GM15510 (cell line): ENCODE results near the gene OR6M1.

ENCODE experiments used
- POLR2A ChIP-seq: IDR thresholded peaks from 3 replicates; pipeline ENCODE4 v1.6.1; 2011; ENCODE audit warnings: borderline replicate concordance; ENCODE audit not compliant: insufficient read length; ENCODE audit errors: extremely low read depth

OR6M1 gene

GRCh38 chr11:123798513-123799252 is 7.5 kb downstream of the OR6M1 start:
- no peak for TF ChIP-seq POLR2A

GRCh38 chr11:123798079-123798478 is 8.1 kb downstream of the OR6M1 start:
- no peak for TF ChIP-seq POLR2A

GRCh38 chr11:123797541-123797940 is 8.6 kb downstream of the OR6M1 start:
- TF ChIP-seq POLR2A: no peak

- TF ChIP-seq POLR2A: no peak
Measured at GRCh38 chr11:123797114-123797513, 9.0 kb downstream of the OR6M1 start.

GRCh38 chr11:123796226-123796625 is 9.9 kb downstream of the OR6M1 start:
- TF ChIP-seq POLR2A: no peak

- no peak for TF ChIP-seq POLR2A
Measured at GRCh38 chr11:123783536-123783935, 22.6 kb downstream of the OR6M1 start.

- TF ChIP-seq POLR2A: no peak
Measured at GRCh38 chr11:123778511-123778910, 27.6 kb downstream of the OR6M1 start.

- no peak for TF ChIP-seq POLR2A
Measured at GRCh38 chr11:123775715-123776549, 30.2 kb downstream of the OR6M1 start.

- no peak for TF ChIP-seq POLR2A
Measured at GRCh38 chr11:123775289-123775688, 30.9 kb downstream of the OR6M1 start.

GRCh38 chr11:123773959-123774358 is 32.2 kb downstream of the OR6M1 start:
- TF ChIP-seq POLR2A: no peak

DNA sequence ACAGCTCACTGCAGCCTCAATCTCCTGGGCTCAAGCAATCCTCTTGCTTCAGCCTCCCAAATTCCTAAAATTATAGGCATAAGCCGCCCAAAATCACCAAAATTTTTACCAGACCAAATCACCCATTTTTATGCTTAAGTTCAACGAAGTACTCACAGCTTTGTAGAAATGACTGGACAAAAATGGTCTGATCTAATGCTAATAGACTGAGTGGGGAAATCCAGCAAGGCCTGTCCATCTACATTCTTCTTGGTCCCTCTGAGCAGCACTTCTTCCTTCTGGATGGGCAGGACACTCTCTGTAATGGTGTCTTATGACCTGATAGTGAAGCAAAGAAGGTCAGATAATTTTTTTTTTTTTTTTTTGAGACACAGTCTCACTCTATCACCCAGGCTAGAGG is 33.1 kb downstream of the OR6M1 start:
- no peak for TF ChIP-seq POLR2A

GRCh38 chr11:123771664-123772063 is 34.5 kb downstream of the OR6M1 start:
- TF ChIP-seq POLR2A: no peak

DNA sequence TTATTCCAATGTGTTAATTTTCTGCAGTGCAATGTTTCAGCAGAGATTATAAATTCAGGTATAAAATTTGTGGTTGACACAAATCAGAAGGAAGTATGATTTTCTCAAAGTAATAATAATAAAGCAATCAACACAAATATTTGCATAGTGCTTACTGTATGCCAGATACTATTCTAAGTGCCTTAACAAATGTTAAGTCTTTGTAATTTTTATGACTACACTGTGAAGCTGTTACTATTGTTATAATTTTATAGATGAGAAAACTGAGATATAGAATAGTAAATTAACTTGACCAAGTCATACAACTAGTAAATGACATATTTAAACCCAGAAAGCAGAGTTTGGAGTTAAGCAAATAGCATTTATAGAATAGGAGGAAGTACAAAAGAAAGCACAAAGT is 35.4 kb downstream of the OR6M1 start:
- TF ChIP-seq POLR2A: no peak

- TF ChIP-seq POLR2A: no peak
Measured at GRCh38 chr11:123765601-123766000, 40.5 kb downstream of the OR6M1 start.

- TF ChIP-seq POLR2A: no peak
Measured at GRCh38 chr11:123762422-123762821, 43.7 kb downstream of the OR6M1 start.

- TF ChIP-seq POLR2A: no peak
Measured at GRCh38 chr11:123760894-123761293, 45.3 kb downstream of the OR6M1 start.

GRCh38 chr11:123757976-123758375 is 48.2 kb downstream of the OR6M1 start:
- TF ChIP-seq POLR2A: no peak

DNA sequence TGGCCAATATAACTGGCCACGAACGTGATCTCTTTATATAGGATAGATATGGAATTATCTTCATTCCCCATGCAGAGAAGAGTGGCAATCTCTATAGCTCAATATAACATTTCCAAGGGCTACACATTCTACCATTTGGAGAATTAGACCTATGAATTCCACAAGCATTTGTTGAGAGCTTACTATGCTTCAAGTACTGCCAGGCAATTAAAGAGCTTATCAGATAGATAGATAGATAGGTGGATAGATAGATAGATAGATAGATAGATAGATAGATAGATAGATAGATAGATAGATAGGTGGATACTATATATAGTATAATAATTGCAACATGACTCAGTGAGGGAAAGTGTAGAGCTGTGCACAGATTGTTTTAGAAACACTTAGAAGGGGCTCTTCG is 50.3 kb downstream of the OR6M1 start:
- no peak for TF ChIP-seq POLR2A
